COLO668 (cell line): Measurements from ENCODE around the gene PLXNC1.
A peak's percentile ranks its signal among the peaks of the same experiment; 100 is the strongest.

Source experiments
- DNase-seq: peaks from one replicate; lab custom pipeline; 2025; ENCODE audit not compliant: unreplicated experiment; lab: John Stamatoyannopoulos, UW

The PLXNC1 gene

GRCh38 chr12:94157181-94157580, 8.8 kb downstream of the PLXNC1 start:
- DNase-seq = no peak

- peak; percentile 30 for DNase-seq
These were observed 9.6 kb downstream of the PLXNC1 start for GRCh38 chr12:94157981-94158411.

GRCh38 chr12:94158666-94159065, 10.3 kb downstream of the PLXNC1 start:
- DNase-seq = no peak

GRCh38 chr12:94162108-94162507, 13.7 kb downstream of the PLXNC1 start:
- DNase-seq = no peak

GRCh38 chr12:94163850-94164249, 15.5 kb downstream of the PLXNC1 start:
- no peak for DNase-seq

- no peak for DNase-seq
These were observed 16.8 kb downstream of the PLXNC1 start for GRCh38 chr12:94165138-94165537.

- DNase-seq = no peak
These were observed 17.4 kb downstream of the PLXNC1 start for GRCh38 chr12:94165670-94166364.

GRCh38 chr12:94167071-94167755, 18.8 kb downstream of the PLXNC1 start:
- DNase-seq = no peak

- no peak for DNase-seq
These were observed 19.5 kb downstream of the PLXNC1 start for GRCh38 chr12:94167756-94168416.

- no peak for DNase-seq
These were observed 21.1 kb downstream of the PLXNC1 start for GRCh38 chr12:94169495-94169894.

GRCh38 chr12:94169966-94170689, 21.8 kb downstream of the PLXNC1 start:
- no peak for DNase-seq

- DNase-seq = no peak
These were observed 22.6 kb downstream of the PLXNC1 start for GRCh38 chr12:94170690-94171594.

- DNase-seq = no peak
These were observed 23.2 kb downstream of the PLXNC1 start for GRCh38 chr12:94171595-94171930.

- no peak for DNase-seq
These were observed 23.7 kb downstream of the PLXNC1 start for GRCh38 chr12:94172031-94172430.

GRCh38 chr12:94172973-94173372, 24.6 kb downstream of the PLXNC1 start:
- no peak for DNase-seq

GRCh38 chr12:94173660-94174265, 25.4 kb downstream of the PLXNC1 start:
- DNase-seq = no peak

- no peak for DNase-seq
These were observed 26.2 kb downstream of the PLXNC1 start for GRCh38 chr12:94174576-94174975.

- no peak for DNase-seq
These were observed 27.6 kb downstream of the PLXNC1 start for GRCh38 chr12:94175763-94176668.

GRCh38 chr12:94178054-94178453, 29.7 kb downstream of the PLXNC1 start:
- no peak for DNase-seq
